ENCODE measurements around the gene NBR1. TPM values are rescaled to one million over a fixed set of nuclear protein-coding genes. Genes with fewer than 3 reads are reported as not detected.
"Not testable (repeated sequence)": the region's sequence is repeated elsewhere in the genome, so short reads cannot be mapped to it uniquely, and the experiment has no call there.

The NBR1 gene
- total RNA-seq, 4 donors from 2014 or later = 83.3 to 156 (median 104) TPM

GRCh38 chr17:43233877-43234276 is 62.9 kb downstream of the NBR1 start, which contains the start of gene RNU2-1:
TSS of gene RNU2-1 (minus strand) at chr17:43233977.
- H3K4me3 ChIP-seq; H3K9me3 ChIP-seq; H3K4me1 ChIP-seq; H3K27ac ChIP-seq (replicated peaks in 1 of 4); H3K27me3 ChIP-seq; DNase-seq (ENCODE audit: extremely low spot score); intact Hi-C loops (cut with DNase I); H3K36me3 ChIP-seq: not testable (repeated sequence)
- WGBS = no CpG with 5 or more reads among the region's 31 CpGs

- H3K27ac ChIP-seq (replicated peaks in 1 of 4); H3K9me3 ChIP-seq; H3K27me3 ChIP-seq; intact Hi-C loops (cut with DNase I); H3K36me3 ChIP-seq; DNase-seq (ENCODE audit: extremely low spot score); H3K4me3 ChIP-seq; H3K4me1 ChIP-seq: not testable (repeated sequence)
- WGBS = no CpG with 5 or more reads among the region's 26 CpGs
Measured at GRCh38 chr17:43239597-43239996, 68.6 kb downstream of the NBR1 start.

GRCh38 chr17:43240596-43241352 is 69.8 kb downstream of the NBR1 start:
- H3K27me3 ChIP-seq; H3K27ac ChIP-seq (replicated peaks in 1 of 4); DNase-seq (ENCODE audit: extremely low spot score); intact Hi-C loops (cut with DNase I); H3K36me3 ChIP-seq; H3K4me1 ChIP-seq; H3K4me3 ChIP-seq; H3K9me3 ChIP-seq: not testable (repeated sequence)
- no CpG with 5 or more reads among the region's 34 CpGs for WGBS

GRCh38 chr17:43246456-43246855 is 75.4 kb downstream of the NBR1 start:
- H3K27ac ChIP-seq (replicated peaks in 1 of 4) = peak overlapping the region in 3 of 4 donors; percentile 64 to 77 (median 76)
- DNase-seq (ENCODE audit: extremely low spot score); H3K4me1 ChIP-seq; intact Hi-C loops (cut with DNase I); H3K27me3 ChIP-seq; H3K36me3 ChIP-seq; H3K9me3 ChIP-seq: not testable (repeated sequence)
- 21% methylated on average over 18 of the region's 23 CpGs for WGBS
- peak overlapping the region; percentile 24 to 50 (median 41) for H3K4me3 ChIP-seq

Small RNA genes lying within 50 kb of the gene (small RNA-seq; reads per million reads assigned to genes)
- 0 reads per million in 3 donors for gene AC060780.2
- gene AC060780.3 = 0 reads per million in 3 donors
- gene AC135721.1 = 0 reads per million in 3 donors
- gene RF00004 = 0 reads per million in 3 donors
- gene RNU2-1 = 0 reads per million in 3 donors

Other genes starting within 250 kb of the NBR1 start
- gene AARSD1, start 206.8 kb upstream of the NBR1 start, total RNA-seq = 10 to 100 TPM; 21.9 to 35.7 (median 26.8) TPM
- gene PTGES3L, start 191.1 kb upstream of the NBR1 start, total RNA-seq = 10 to 100 TPM in 3 of 4 donors, 1 to 10 TPM in 1; 7.8 to 18.3 (median 13.1) TPM
- gene RUNDC1, start 190.6 kb upstream of the NBR1 start, total RNA-seq = 10 to 100 TPM; 13.3 to 19.1 (median 16.5) TPM
- gene RPL27, start 172.8 kb upstream of the NBR1 start, total RNA-seq = 1,000 to 10,000 TPM; 1,126 to 2,755 (median 1,417) TPM
- 10 to 100 TPM; 21.2 to 36.1 (median 28.8) TPM for gene IFI35, start 164.4 kb upstream of the NBR1 start, total RNA-seq
- 100 to 1,000 TPM; 106 to 190 (median 139) TPM for gene VAT1, start 148.8 kb upstream of the NBR1 start, total RNA-seq
- gene RND2, start 146.0 kb upstream of the NBR1 start, total RNA-seq = 1 to 10 TPM; 2.7 to 3.2 (median 2.8) TPM
- gene BRCA1, start 45.9 kb upstream of the NBR1 start, total RNA-seq = 1 to 10 TPM; 3.1 to 7.6 (median 4.7) TPM
- gene TMEM106A, start 40.7 kb downstream of the NBR1 start, total RNA-seq = 1 to 10 TPM; 3.3 to 6.2 (median 3.7) TPM
- gene CCDC200, start 57.4 kb downstream of the NBR1 start, total RNA-seq = not detected
- not detected for gene RNU2-1, start 62.8 kb downstream of the NBR1 start, total RNA-seq
- 10 to 100 TPM; 17.5 to 31.1 (median 21.9) TPM for gene ARL4D, start 227.8 kb downstream of the NBR1 start, total RNA-seq

Data from esophagus muscularis mucosa (tissue), 4 donors.